HG03139 (cell line): ENCODE data around the gene ASPRV1.

ENCODE experiments used
- ATAC-seq: cut with Tn5 transposase; IDR thresholded peaks from one replicate; pipeline ENCODE4 v1.9.1; 2021; ENCODE audit not compliant: unreplicated experiment

ASPRV1 gene

DNA sequence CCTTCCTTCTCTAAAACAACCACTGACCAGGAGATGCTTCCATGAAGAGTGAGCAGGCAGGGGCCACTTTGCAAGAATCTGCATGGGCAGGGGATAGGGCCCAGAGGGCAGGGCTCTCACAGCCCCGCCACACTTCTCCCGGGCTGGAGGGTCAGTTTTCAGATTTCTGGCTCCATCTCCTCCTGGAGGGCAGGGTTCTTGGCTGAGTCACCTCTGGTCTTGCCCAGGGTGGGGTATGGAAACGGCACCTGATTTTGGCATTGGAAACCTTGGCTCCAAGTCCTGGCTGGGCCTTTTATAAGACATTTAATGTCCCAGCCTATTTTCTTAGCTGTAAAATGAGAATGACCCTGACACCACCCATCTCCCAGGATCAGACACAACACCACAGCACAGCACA lies 27.6 kb upstream of the ASPRV1 start:
- ATAC-seq = no peak

DNA sequence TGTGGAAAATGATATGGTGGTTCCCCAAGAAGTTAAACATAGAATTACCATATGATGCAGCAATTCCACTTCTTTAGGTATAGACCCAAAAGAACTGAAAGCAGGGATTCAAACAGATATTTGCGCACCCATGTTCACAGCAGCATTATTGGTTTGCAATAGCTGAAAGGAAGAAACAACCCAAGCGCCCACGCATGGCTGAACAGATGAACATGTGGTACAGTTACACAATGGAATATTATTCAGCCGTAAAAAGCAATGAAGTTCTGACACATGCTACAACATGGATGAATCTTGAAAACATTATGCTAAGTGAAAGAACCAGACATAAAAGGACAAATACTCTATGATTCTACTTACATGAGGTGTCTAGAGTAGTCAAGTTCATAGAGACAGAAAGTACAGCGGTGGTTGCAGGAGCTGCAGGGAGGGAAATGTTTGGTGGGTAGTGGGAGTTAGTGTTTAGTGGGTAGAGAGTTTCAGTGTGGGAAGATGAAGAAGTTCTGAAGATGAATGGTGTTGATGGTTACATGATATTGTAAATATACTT lies 26.7 kb upstream of the ASPRV1 start:
- no peak for ATAC-seq

GRCh38 chr2:69986691-69987090 lies 25.3 kb upstream of the ASPRV1 start:
- ATAC-seq = no peak

DNA sequence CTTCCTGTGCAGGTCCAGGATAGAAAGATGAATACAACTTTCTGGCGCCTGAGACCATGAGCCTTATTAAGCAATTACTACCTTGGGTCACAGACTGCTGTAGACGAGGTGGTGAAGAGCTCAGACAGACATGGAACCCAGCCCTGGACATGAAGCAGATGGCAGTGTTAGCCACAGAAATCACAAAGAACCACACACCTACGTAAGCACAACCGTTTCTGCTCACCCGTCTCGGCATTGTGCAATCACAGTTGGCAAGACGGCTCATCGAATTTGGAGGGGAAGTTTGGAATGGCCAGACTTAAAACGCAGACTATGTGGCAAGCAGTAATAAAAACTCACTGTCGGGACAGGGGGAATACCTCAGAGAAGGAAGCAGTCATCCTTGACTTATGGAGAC lies 24.3 kb upstream of the ASPRV1 start:
- no peak for ATAC-seq

DNA sequence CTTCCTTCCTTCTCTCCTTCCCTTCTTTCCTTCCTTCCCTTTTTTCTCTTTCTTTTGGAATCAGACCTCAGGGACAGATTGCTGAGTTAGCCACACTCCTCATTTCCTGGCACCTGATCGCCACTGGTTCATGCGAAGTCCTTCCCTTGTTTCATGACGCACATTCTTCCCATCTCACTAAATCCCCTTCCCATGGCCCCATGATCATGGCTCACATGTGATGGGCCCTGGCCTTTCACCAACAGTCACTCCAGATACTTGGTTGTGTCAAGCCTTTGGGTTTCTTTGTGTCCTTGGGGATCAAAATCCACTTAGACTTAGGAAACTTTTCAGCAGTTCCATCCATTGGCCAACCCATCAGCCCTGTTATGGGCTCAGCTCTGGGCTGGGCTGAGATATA lies 23.8 kb upstream of the ASPRV1 start:
- no peak for ATAC-seq

DNA sequence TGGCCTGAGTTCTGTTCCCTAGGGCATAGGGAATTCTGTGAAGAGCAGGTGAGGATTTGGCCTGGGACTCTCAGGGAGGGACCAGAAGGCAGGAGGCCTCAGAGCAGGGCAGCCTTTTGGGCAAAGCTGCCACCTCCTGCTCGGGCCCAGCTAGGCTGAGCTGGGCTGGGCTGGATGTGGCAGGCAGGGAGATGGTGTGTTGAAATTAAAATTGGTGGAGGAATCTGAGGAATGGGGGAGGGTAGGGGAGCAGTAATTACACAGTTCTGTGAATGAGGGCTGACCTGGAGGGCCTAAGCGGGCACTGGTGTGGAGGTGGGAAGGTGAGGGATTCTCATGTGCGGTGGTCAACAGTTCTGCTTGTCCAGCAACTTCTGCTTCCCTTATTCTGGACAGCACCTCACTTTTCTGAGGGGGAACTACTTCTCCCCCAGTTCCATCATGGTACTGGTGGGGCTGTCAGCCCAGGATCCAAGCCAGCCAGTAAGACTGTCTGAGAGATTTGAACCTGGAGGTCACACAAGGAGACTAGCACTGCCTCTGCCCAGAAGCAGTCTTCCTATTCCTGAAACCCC lies 22.0 kb upstream of the ASPRV1 start:
- no peak for ATAC-seq

GRCh38 chr2:69979902-69980807 lies 18.7 kb upstream of the ASPRV1 start:
- no peak for ATAC-seq

GRCh38 chr2:69977906-69978482 lies 16.6 kb upstream of the ASPRV1 start:
- no peak for ATAC-seq

GRCh38 chr2:69977186-69977585 lies 15.8 kb upstream of the ASPRV1 start:
- no peak for ATAC-seq

- no peak for ATAC-seq
Measured at GRCh38 chr2:69975853-69976462, 14.5 kb upstream of the ASPRV1 start.

DNA sequence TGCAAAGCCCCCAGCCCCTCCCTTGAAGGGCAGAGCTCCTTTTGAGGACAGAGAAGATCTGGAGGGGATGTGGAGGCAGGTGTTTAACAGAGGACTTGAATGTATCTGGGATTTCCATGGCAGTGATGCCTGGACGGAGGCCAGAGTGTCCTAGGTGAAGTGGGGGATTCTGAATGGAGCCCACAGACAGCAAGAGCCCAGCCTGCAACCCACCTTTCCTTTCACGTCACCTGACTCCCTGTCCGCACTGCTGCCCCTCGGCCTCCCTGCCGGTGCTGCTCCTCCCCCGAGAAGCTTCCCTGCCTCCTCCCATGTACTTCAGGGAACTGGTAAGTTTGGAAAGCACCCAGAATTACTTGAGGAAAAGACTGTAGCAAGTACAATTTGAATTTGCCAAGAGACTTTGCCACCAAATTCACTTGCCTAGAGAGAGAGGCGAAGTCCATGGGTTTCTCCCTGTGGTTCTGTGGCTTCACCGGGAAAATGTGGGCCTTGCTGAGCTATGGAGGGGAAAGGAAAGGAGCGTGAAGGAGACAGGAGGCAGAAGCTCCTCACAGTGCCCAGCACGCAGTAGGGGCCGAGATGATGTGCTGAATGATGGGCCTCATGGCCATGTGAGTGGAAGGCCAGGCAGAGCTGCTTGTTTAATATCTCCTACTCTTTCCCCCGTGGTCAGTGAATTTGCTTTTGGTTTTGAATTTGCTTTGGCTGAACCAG lies 13.9 kb upstream of the ASPRV1 start:
- no peak for ATAC-seq

- ATAC-seq = no peak
Measured at GRCh38 chr2:69973335-69973735, 11.9 kb upstream of the ASPRV1 start.

- no peak for ATAC-seq
Measured at GRCh38 chr2:69972822-69973221, 11.4 kb upstream of the ASPRV1 start.

GRCh38 chr2:69969991-69970390 lies 8.6 kb upstream of the ASPRV1 start:
- ATAC-seq = no peak

GRCh38 chr2:69969126-69969983 lies 7.9 kb upstream of the ASPRV1 start:
- ATAC-seq = no peak

- ATAC-seq = no peak
Measured at GRCh38 chr2:69968609-69969008, 7.2 kb upstream of the ASPRV1 start.

- ATAC-seq = no peak
Measured at GRCh38 chr2:69966496-69966895, 5.1 kb upstream of the ASPRV1 start.

- ATAC-seq = no peak
Measured at GRCh38 chr2:69965756-69966445, 4.5 kb upstream of the ASPRV1 start.

GRCh38 chr2:69964353-69964841 lies 3.0 kb upstream of the ASPRV1 start:
- no peak for ATAC-seq
